GM12878 (cell line): ENCODE measurements around the gene GABRB2. TPM values are rescaled to one million over a fixed set of nuclear protein-coding genes. Genes with fewer than 3 reads are reported as not detected.

Experiments used
- ATAC-seq: fragments of 200-7000 bp; cut with Tn5 transposase; 3 replicates; pipeline ENCODE4 v1.9.1; 2020; ENCODE audit warnings: mild to moderate bottlenecking, moderate library complexity
- BruUV-seq: library from RNA; stranded (reverse); fragments of 400-500 nt; replicated peaks from 2 replicates; lab custom pipeline; 2021; lab: Mats Ljungman, UMichigan
- CTCF ChIA-PET: fragments of 300-600 bp; sonication (Branson Sonifier 250); formaldehyde crosslinking; extraction: SDS; loops from one replicate; lab custom pipeline; 2021; ENCODE audit warnings: inconsistent platforms; lab: Yijun Ruan, JAX
- POLR2A ChIA-PET: fragments of 350-600 bp; formaldehyde crosslinking; extraction: SDS; loops from one replicate; lab custom pipeline; 2021; ENCODE audit warnings: inconsistent platforms; lab: Charles Lee
- RAD21 ChIA-PET: fragments of 300-600 bp; sonication (Branson Sonifier 250); formaldehyde crosslinking; loops from one replicate; lab custom pipeline; 2023; ENCODE audit warnings: antibody characterized with exemption; ENCODE audit not compliant: unreplicated experiment; lab: Charles Lee
- SMC1A ChIA-PET: fragments of 300-600 bp; sonication (Branson Sonifier 250); formaldehyde crosslinking; loops from one replicate; lab custom pipeline; 2023; ENCODE audit not compliant: unreplicated experiment, uncharacterized antibody; lab: Charles Lee
- DNase-seq: peaks from one replicate; pipeline ENCODE4 v3.0.0-alpha.2; 2011; ENCODE audit warnings: low read depth, low spot score
- FAIRE-seq: peaks from 3 replicates; lab custom pipeline; 2011; peaks lifted over from hg19 to GRCh38; lab: Jason Lieb, UNC
- H2AFZ ChIP-seq: 2 replicates; pipeline ENCODE4 v1.6.0; 2011; ENCODE audit warnings: low read depth, low read length, control low read depth; ENCODE audit not compliant: control insufficient read depth
- H3K27ac ChIP-seq: 2 replicates; pipeline ENCODE4 v1.5.1; 2011; ENCODE audit warnings: control low read depth; ENCODE audit not compliant: control insufficient read depth, insufficient read depth
- H3K27me3 ChIP-seq, 2 experiments: replicated peaks in 1 of 2; 2 replicates each; pipeline versions ENCODE4 v1.6.0 to v1.6.1; 2011; ENCODE audit warnings: low read length in 1 of 2; ENCODE audit not compliant: control insufficient read depth in 2 of 2, insufficient read depth in 2 of 2
- H3K36me3 ChIP-seq, 2 experiments: 2 replicates each; pipeline ENCODE4 v1.5.1; 2011; ENCODE audit warnings: low read length in 1 of 2; ENCODE audit not compliant: control insufficient read depth in 2 of 2, insufficient read depth in 2 of 2
- H3K4me1 ChIP-seq: 2 replicates; pipeline ENCODE4 v1.6.1; 2011; ENCODE audit warnings: mild to moderate bottlenecking, low read length, moderate library complexity, mixed read lengths; ENCODE audit not compliant: control insufficient read depth, insufficient read depth
- H3K4me2 ChIP-seq: 2 replicates; pipeline ENCODE4 v1.6.0; 2011; ENCODE audit warnings: control low read depth; ENCODE audit not compliant: control insufficient read depth, insufficient read depth
- H3K4me3 ChIP-seq: fragments of 200-600 bp; sonication (generic); 2 replicates; pipeline ENCODE4 v1.5.1; 2016
- H3K79me2 ChIP-seq: 2 replicates; pipeline ENCODE4 v1.6.0; 2011; ENCODE audit warnings: low read length; ENCODE audit not compliant: control insufficient read depth, insufficient read depth
- H3K9ac ChIP-seq: 2 replicates; pipeline ENCODE4 v1.8.0; 2011; ENCODE audit warnings: low read length, control low read depth, mixed read lengths; ENCODE audit not compliant: control insufficient read depth, insufficient read depth
- H3K9me3 ChIP-seq: replicated peaks from 3 replicates; pipeline ENCODE4 v1.5.1; 2011; ENCODE audit warnings: mild to moderate bottlenecking, low read length; ENCODE audit not compliant: control insufficient read depth, insufficient read depth
- H4K20me1 ChIP-seq: 2 replicates; pipeline ENCODE4 v1.6.0; 2011; ENCODE audit not compliant: control insufficient read depth, insufficient read depth
- ATF2 ChIP-seq: IDR thresholded peaks from 2 replicates; pipeline ENCODE4 v1.6.1; 2012; ENCODE audit warnings: low read length, inconsistent platforms
- NFYB ChIP-seq: IDR thresholded peaks from 2 replicates; pipeline ENCODE4 v1.6.1; 2011; ENCODE audit warnings: low read depth, mild to moderate bottlenecking, low read length, improper control_type of control experiment, moderate library complexity; ENCODE audit not compliant: insufficient read depth
- NR2F1 ChIP-seq: fragments of 450-650 bp; conservative IDR thresholded peaks from 2 replicates; pipeline ENCODE4 v1.6.1; 2017; ENCODE audit warnings: mild to moderate bottlenecking
- SUPT20H ChIP-seq: IDR thresholded peaks from 2 replicates; pipeline ENCODE4 v1.6.1; 2011; ENCODE audit warnings: low read depth, mild to moderate bottlenecking, low read length, moderate library complexity, borderline replicate concordance; ENCODE audit not compliant: control insufficient read depth
- TCF12 ChIP-seq: IDR thresholded peaks from 2 replicates; pipeline ENCODE4 v1.6.1; 2011; ENCODE audit warnings: low read depth, mild to moderate bottlenecking, low read length
- ZBTB11 ChIP-seq: fragments of 450-650 bp; formaldehyde crosslinking; IDR thresholded peaks from 2 replicates; pipeline ENCODE4 v1.5.0; 2022; ENCODE audit warnings: mild to moderate bottlenecking, missing genetic modification characterization
- WGBS: methylation state at CpG from one replicate; pipeline ENCODE4 v1.1.6; 2016; ENCODE audit warnings: low lambda C conversion rate; ENCODE audit not compliant: insufficient replicate concordance, insufficient coverage; ENCODE audit errors: missing lambda C conversion rate; 5-methylcytosine and 5-hydroxymethylcytosine counted together
- in situ Hi-C: fragments of 300-500 bp; cut with MboI; formaldehyde crosslinking; loops from 9 replicates; pipeline ENCODE4 v1.14.3; 2018; ENCODE audit warnings: mixed read lengths
- intact Hi-C: fragments of 100-400 bp; cut with micrococcal nuclease; formaldehyde crosslinking; loops from one replicate; pipeline ENCODE4 v1.14.2; 2022; ENCODE audit not compliant: unreplicated experiment
- polyA plus RNA-seq, 11 experiments: library from polyadenylated mRNA; depleted of rRNA in 4 of 11; unstranded in 6 of 11; stranded (reverse) in 5 of 11; fragments of >200 nt; fragmentation: Nextera tagmentation in 4 of 11; fragmentation: Illumina TruSeq in 1 of 11; extraction: Ambion mirVana in 4 of 11; extraction: Trizol in 1 of 11; gene quantifications; 1 replicate in 1 of 11; 2 replicates in 10 of 11; pipeline versions ENCODE4 v1.2.1 to v1.2.3, GENCODE V29; 2011 to 2016; ENCODE audit warnings: inconsistent platforms in 2 of 11, missing spikeins in 2 of 11, low read depth in 1 of 11
- total RNA-seq, 4 experiments: library from RNA; depleted of rRNA in 3 of 4; stranded (reverse); fragments of >200 nt in 3 of 4; fragmentation: Illumina TruSeq in 1 of 4; extraction: Trizol in 1 of 4; gene quantifications; 2 replicates each; pipeline versions ENCODE4 v1.2.1 to v1.2.3, GENCODE V29; 2013 to 2021
- TF ChIP-seq, protein P1 (sequence below): fragments of 450-650 bp; IDR thresholded peaks from 2 replicates; pipeline ENCODE4 v1.6.1; 2017; ENCODE audit warnings: mild to moderate bottlenecking

Gene GABRB2
- total and polyA plus RNA-seq, 10 of the 15 experiments (the other 5 are each of a cell fraction or from before 2014, with no cell fraction given): 0.12 to 0.85 (median 0.43) TPM

- TF ChIP-seq, protein P1, sequence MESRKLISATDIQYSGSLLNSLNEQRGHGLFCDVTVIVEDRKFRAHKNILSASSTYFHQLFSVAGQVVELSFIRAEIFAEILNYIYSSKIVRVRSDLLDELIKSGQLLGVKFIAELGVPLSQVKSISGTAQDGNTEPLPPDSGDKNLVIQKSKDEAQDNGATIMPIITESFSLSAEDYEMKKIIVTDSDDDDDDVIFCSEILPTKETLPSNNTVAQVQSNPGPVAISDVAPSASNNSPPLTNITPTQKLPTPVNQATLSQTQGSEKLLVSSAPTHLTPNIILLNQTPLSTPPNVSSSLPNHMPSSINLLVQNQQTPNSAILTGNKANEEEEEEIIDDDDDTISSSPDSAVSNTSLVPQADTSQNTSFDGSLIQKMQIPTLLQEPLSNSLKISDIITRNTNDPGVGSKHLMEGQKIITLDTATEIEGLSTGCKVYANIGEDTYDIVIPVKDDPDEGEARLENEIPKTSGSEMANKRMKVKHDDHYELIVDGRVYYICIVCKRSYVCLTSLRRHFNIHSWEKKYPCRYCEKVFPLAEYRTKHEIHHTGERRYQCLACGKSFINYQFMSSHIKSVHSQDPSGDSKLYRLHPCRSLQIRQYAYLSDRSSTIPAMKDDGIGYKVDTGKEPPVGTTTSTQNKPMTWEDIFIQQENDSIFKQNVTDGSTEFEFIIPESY: no peak
- TF ChIP-seq NFYB (no peak), TCF12 (no peak), SUPT20H (no peak)
These were observed 34.1 kb upstream of the GABRB2 start (continued) for GRCh38 chr5:161580621-161581020.

DNA sequence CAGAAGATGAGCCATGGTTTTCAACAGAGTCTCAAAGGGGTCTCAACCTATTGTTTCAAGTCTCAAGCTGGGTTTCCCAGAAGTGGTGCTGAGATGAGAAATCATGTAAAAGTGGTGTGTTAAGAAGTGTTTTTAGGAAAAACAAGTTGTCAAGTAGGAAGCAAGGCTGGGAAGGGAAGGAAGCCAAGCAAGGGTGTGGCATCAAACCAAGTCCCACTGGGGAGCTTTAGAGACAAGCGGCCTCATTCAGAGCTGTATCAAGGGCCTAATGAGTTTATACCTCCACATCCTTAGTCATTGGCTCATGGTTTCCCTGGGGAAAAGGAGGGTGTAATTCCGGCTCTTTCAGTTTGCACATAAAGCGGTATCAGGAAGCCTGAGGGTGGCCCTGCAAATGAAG lies 26.4 kb upstream of the GABRB2 start:
- intact Hi-C loops: no loop called here
- POLR2A ChIA-PET: no interaction called here

More for the DNA sequence above, 26.4 kb upstream of the GABRB2 start:
- no peaks in the 10 kb centered on the region for H3K27me3 ChIP-seq
- H3K4me3 ChIP-seq: no peak overlapping the region
- no peaks in the 10 kb centered on the region for H4K20me1 ChIP-seq
- no peak for ATAC-seq
- no peaks in the 10 kb centered on the region for H3K36me3 ChIP-seq
- BruUV-seq: no TSS peak
- TF ChIP-seq ZBTB11 (CRISPR knock-in tag) (no peak), ATF2 (no peak), NR2F1 (no peak)
- no peak for DNase-seq
- H3K4me2 ChIP-seq: no peak overlapping the region
- no peaks in the 10 kb centered on the region for H3K79me2 ChIP-seq
- WGBS: 30% methylated on average over 3 of the region's 3 CpGs
- H3K9ac ChIP-seq: no peak overlapping the region
- H3K4me1 ChIP-seq: no peaks in the 10 kb centered on the region
- in situ Hi-C loops: no loop called here
- no peak for FAIRE-seq
- SMC1A ChIA-PET: interaction anchor here (1.3 to 1.7 kb wide), 2 partner anchors 9 to 11 kb away, joined by 3 to 5 read pairs; no protein-coding TSS in a partner anchor
- CTCF ChIA-PET: interaction anchor here (0.8 kb wide), 1 partner anchor 11 kb away, joined by 3 read pairs; no protein-coding TSS in a partner anchor
- no peak overlapping the region for H2AFZ ChIP-seq
- RAD21 ChIA-PET: no interaction called here
- H3K9me3 ChIP-seq: no peaks in the 10 kb centered on the region
- H3K27ac ChIP-seq: no peak overlapping the region
